Measurements from ENCODE around the gene GGCT. TPM values are rescaled to one million over a fixed set of nuclear protein-coding genes. Genes with fewer than 3 reads are reported as not detected.

GGCT gene, protein sequence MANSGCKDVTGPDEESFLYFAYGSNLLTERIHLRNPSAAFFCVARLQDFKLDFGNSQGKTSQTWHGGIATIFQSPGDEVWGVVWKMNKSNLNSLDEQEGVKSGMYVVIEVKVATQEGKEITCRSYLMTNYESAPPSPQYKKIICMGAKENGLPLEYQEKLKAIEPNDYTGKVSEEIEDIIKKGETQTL
- 10 to 100 TPM; 32.7 to 34.2 TPM for total RNA-seq

DNA sequence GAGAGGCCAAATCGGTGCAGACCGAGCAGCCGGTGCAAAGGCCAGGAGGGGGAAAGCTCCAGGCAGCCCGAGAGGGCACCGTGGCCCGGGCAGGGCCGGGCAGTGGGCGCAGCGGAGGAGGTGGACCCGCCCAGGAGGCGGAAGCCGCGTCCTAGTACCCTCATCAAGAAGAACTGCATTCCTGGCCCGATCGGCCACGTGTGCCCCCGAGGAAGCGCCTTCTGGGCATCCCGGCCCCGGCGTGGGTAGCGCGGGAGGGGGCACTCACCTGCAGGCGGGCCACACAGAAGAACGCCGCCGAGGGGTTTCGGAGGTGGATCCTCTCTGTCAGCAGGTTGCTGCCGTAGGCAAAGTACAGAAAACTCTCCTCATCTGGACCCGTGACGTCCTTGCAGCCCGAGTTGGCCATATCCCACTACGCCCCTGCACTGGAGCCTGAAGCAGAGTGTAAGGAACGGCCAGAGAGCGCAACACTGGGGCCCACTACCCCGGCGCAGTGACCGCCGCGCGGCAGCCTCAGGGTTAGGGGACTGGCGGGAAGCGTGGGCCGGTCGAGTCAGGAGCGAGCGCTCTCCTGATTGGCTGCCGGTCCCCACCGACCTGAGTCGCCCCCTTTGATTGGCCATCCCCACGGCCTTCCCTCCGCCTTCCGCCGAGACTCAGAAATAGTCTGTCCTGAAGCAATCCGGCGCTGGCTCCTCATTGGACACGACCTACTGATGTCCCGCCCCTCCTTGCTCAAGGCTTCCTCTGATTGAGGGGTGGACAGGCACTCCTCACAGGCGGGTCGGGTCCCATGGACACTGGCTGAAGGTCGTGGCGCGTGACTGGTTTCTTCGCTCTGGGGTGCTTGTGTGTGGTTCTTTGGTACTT lies at the start of gene GGCT:
Gene GGCT (minus strand): TSS at position 529 of the 873 bp plus-strand sequence. CDS start 120 bp downstream, at position 409.

DNA sequence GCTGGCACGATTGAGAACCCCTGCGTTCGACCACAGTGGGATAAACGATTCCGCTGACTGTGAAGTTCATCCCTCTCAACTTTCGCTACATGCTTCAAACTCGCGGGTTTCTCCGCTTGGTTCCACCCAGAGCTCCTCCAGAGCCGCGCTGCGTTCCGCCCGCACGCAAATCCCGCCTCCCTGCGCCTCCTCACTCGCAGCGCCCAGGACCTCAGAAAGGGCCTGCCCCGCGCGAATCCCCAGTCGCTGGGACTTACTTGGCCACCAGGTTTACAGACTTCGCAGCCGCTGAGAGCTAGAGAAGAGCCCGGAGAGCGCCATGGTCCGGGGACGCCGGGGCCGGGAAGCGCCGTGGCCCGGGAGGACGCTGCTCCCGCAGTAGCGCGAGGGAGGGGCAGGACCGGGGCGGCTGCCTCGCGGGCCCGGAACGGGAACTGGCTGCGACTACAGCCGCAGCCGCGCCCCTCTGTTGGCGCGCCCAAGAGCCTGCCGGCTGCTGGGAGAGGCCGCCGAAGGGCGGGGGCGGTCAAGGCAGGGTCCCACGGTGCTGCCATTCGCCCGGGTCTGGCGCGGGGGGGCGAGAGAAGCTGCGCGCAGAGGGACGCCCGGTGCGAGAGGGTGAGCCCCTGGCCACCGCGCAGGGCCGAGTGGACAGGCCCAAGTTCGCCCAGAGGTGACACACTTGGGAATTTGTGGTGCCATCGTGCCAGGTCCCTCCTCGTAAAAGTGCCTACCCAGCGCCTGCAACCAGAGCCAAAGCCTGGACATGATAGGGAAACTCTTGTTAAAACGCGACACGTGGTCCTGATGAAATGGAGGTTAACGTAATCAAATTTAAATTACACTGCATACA lies 26.1 kb downstream of the GGCT start, which contains the start of gene NOD1:
Gene NOD1 (minus strand): TSS at position 436 of the 853 bp plus-strand sequence. CDS start 21,863 bp downstream, outside the sequence.

Other genes starting within 250 kb of the GGCT start
- 10 to 100 TPM; 15.5 to 16.3 TPM for gene ZNRF2, start 220.2 kb downstream of the GGCT start, total RNA-seq
- gene NOD1, start 26.0 kb downstream of the GGCT start, total RNA-seq = 10 to 100 TPM; 14.7 to 16.1 TPM
- gene GARS1, start 90.0 kb upstream of the GGCT start, total RNA-seq = 100 to 1,000 TPM; 125 to 133 TPM
- not detected for gene CRHR2, start 177.6 kb upstream of the GGCT start, total RNA-seq
- 1 to 10 TPM in 1 of 2 experiments, under 1 TPM in 1; 0.99 to 1.4 TPM for gene INMT, start 247.3 kb upstream of the GGCT start, total RNA-seq

Data from activated naive CD4-positive, alpha-beta T cell treated with anti-CD3 and anti-CD28 coated beads, Interleukin-2, amount 10 ng/mL, durations not matched to agents 5 hours and 36 hours (primary cell).